Duodenal mucosa (tissue), 2 donors: ENCODE data around the gene PPP2CA.

Experiments
- H3K27ac ChIP-seq: one replicate; pipeline ENCODE4 v1.7.0; 2013; ENCODE audit warnings: low read depth, low read length
- H3K27me3 ChIP-seq, 2 donors: one replicate each; pipeline ENCODE4 v1.7.0; 2013; ENCODE audit warnings: low read length in 2 of 2, control low read depth in 1 of 2; ENCODE audit not compliant: insufficient read depth in 2 of 2, control insufficient read depth in 1 of 2
- H3K36me3 ChIP-seq, 2 donors: one replicate each; pipeline ENCODE4 v1.7.0; 2013; ENCODE audit warnings: low read length in 2 of 2, control low read depth in 1 of 2; ENCODE audit not compliant: insufficient read depth in 2 of 2, control insufficient read depth in 1 of 2
- H3K4me1 ChIP-seq, 2 donors: one replicate each; pipeline ENCODE4 v1.7.0; 2013; ENCODE audit warnings: low read length in 2 of 2, control low read depth in 1 of 2; ENCODE audit not compliant: insufficient read depth in 2 of 2, control insufficient read depth in 1 of 2
- H3K4me3 ChIP-seq, 2 donors: one replicate each; pipeline ENCODE4 v1.7.0; 2013; ENCODE audit warnings: low read length in 2 of 2, low read depth in 1 of 2
- H3K9ac ChIP-seq, 2 donors: one replicate each; pipeline ENCODE4 v1.7.0; 2013; ENCODE audit warnings: low read length in 2 of 2, low read depth in 1 of 2
- H3K9me3 ChIP-seq, 2 donors: one replicate each; pipeline ENCODE4 v1.7.0; 2013; ENCODE audit warnings: low read length in 2 of 2, control low read depth in 1 of 2; ENCODE audit not compliant: control insufficient read depth in 1 of 2

The PPP2CA gene

DNA sequence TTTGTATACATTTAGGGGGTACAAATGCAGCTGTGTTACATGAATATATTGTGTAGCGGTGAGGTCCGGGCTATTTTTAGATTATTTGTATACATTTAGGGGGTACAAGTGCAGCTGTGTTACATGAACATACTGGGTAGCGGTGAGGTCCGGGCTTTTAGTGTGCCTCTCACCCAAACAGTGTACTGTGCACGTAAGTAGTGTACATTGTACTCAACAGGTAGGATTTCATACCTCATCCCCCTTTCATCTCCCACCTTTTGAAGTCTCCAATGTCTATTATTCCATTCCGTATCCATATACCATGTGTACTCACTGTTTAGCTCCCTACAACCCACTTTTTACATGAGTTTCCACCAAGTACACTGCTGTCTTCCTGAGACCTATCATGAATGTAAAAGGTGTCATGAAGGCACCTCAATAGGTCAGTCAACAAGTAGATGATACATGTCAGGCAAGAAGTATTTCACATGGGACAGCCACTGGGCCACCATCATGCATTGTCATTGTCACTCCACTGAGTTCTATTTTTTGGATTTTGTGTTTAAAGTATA lies 76.8 kb downstream of the PPP2CA start:
- no peak overlapping the region for H3K27ac ChIP-seq
- H3K4me3 ChIP-seq: no peak overlapping the region
- H3K36me3 ChIP-seq: peaks cover 33 to 79% of the 10 kb centered on the region in 2 donors
- H3K9me3 ChIP-seq: no peaks in the 10 kb centered on the region
- peaks cover 0 to 24% of the 10 kb centered on the region in 2 donors for H3K4me1 ChIP-seq
- H3K27me3 ChIP-seq: no peaks in the 10 kb centered on the region
- no peak overlapping the region for H3K9ac ChIP-seq

DNA sequence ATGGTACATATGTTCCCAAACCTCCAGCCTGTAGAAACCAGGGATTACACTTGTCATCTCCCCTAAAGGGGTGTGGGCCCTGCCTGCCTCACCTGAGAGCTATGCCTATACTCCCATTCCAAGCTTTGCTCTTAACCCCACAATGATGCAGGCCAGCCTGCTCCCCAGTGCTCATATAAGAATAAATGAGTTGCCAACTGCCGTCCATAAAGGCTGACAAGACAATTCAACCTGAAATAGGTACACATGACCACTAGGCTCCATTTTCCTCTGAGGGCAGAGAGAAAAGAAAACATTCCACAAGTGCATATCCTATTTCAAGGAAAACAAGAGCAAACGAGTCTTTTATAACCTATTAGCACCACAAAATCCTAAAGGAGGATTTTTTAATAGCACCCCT lies 77.6 kb downstream of the PPP2CA start:
- no peak overlapping the region for H3K4me3 ChIP-seq
- no peaks in the 10 kb centered on the region for H3K9me3 ChIP-seq
- H3K36me3 ChIP-seq: peaks cover 30 to 79% of the 10 kb centered on the region in 2 donors
- no peak overlapping the region for H3K27ac ChIP-seq
- no peaks in the 10 kb centered on the region for H3K27me3 ChIP-seq
- peaks cover 0 to 24% of the 10 kb centered on the region in 2 donors for H3K4me1 ChIP-seq
- H3K9ac ChIP-seq: no peak overlapping the region

DNA sequence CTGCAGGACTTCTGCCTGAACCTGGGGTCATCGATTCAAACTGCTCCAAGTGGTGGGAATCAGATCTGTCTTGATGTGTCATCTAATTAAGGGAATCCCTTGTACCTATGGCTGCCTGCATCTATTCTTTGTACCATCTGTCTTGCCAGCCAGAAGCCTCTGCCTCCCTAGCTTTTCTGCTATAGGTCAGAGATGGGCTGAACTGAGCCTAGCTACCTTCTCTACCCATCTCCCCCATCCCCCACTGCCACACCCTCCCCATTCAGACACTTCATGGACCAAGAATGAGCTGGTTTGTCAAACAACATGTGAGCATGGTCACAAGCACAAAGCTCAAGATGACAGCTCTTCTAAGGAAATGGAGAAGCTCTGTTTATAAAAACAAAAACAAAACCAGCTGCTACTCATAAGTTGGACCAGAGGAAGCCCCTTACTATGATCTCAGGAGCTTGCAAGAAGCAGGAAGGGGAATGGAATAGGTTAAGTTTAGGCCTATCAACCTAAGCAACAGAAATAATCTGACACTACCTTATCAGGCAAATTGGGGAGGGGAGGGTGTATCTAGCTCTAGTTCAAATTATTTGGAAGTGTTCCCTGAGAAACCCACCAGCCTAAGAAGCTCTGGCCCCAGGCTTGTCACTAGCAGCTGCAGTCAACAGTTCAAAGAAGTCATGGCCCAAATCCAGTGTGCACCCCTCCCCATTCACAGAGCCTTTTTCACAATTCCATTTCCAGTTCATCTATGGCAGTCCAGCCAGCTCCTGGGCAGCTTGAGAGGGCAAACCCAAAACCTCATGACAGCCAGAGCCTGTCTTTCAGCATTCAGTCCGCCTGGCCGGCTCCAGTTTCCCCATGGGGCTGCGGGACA lies 79.0 kb downstream of the PPP2CA start:
- H3K4me3 ChIP-seq: no peak overlapping the region
- H3K27me3 ChIP-seq: no peaks in the 10 kb centered on the region
- H3K36me3 ChIP-seq: peaks cover 39 to 81% of the 10 kb centered on the region in 2 donors
- H3K9me3 ChIP-seq: no peaks in the 10 kb centered on the region
- H3K9ac ChIP-seq: no peak overlapping the region
- peaks cover 0 to 24% of the 10 kb centered on the region in 2 donors for H3K4me1 ChIP-seq
- H3K27ac ChIP-seq: no peak overlapping the region

DNA sequence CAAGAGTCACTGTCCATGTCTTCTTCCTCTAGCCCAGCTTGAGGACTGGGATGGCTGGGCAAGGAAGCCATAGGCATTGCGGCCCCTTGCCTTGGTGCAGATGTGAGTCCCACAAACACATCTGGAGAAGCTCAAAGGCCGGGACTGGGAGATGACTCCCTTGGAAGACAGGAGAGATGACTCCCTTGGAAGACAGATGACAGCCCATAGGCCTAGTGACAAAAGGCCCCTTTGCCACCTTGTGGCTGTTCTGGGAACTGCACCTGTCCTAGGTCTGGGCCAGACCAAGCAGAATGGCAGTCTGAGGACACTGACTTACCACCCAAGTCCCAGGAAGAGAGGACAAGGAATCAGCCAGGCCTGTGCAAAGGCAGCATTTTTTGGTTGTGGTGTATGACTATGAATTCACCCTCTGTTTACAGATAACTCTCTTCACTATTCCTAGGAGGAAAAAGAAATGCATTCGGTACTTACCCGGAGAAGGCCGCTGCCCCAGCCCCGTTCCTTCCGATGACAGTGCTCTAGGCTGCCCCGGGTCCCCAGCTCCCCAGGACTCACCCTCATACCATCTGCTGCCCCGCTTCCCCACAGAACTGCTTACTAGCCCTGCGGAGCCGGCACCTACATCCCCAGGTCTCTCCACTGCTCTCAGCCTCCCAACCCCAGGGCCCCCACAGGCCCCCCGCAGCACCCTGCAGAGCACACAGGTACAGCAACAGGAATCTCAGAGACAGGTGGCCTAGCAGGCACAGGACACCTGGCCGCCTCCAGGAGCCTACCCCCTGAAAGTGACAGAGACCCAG lies 79.9 kb downstream of the PPP2CA start:
- H3K9ac ChIP-seq: no peak overlapping the region
- no peak overlapping the region for H3K4me3 ChIP-seq
- no peaks in the 10 kb centered on the region for H3K9me3 ChIP-seq
- H3K4me1 ChIP-seq: peaks cover 2 to 18% of the 10 kb centered on the region in 2 donors
- H3K27ac ChIP-seq: no peak overlapping the region
- H3K27me3 ChIP-seq: no peaks in the 10 kb centered on the region
- H3K36me3 ChIP-seq: peaks cover 35 to 76% of the 10 kb centered on the region in 2 donors

DNA sequence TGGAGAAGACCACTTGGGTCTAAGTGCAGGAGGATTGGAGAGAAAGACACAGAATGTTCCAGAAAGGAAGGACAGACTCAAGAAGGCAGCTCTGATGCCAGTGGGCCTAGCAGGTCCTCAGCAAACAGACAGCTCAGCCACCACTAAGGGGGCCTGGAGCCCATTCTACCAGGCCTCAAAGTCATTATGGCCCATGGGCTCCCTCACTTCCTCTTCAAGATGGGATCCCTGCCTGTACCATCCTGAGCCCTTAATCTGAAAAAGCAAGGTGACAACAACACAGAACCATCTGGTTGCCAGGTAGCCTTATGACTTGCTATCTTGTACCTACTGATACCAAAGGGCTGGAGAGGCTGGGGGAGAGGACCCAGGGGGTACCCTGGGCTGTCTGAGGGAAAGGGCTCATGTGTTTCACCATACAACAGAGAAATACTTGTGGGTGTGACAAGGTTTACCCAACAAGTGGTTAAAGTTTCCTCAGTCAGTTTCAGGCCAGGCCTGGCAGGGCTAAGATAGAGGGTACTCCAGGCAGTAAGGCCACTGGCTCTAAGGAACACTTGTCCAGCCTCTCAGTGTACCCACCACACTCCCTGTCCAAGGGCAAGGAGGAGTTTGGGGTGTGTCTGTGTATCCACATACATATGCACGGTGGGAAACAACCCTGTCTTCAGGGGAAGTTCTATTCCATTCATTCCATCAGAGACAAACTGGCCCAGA lies 80.7 kb downstream of the PPP2CA start:
- no peak overlapping the region for H3K4me3 ChIP-seq
- no peaks in the 10 kb centered on the region for H3K27me3 ChIP-seq
- no peak overlapping the region for H3K9ac ChIP-seq
- peaks cover 33 to 77% of the 10 kb centered on the region in 2 donors for H3K36me3 ChIP-seq
- H3K27ac ChIP-seq: no peak overlapping the region
- H3K9me3 ChIP-seq: no peaks in the 10 kb centered on the region
- H3K4me1 ChIP-seq: peaks cover 8 to 19% of the 10 kb centered on the region in 2 donors
